Stimulated activated CD4-positive, alpha-beta T cell treated with anti-CD3 and anti-CD28 coated beads, Interleukin-15, amount 100 ng/mL, for 48 hours (primary cell): Measurements from ENCODE around the gene HNRNPCL1.
"Not testable (repeated sequence)": the region's sequence is repeated elsewhere in the genome, so short reads cannot be mapped to it uniquely, and the experiment has no call there.

Experiments
- DNase-seq, 2 donors: peaks; one replicate each; pipeline ENCODE4 v3.0.0-alpha.2; 2020; ENCODE audit warnings: low read depth in 2 of 2

HNRNPCL1 gene

DNA sequence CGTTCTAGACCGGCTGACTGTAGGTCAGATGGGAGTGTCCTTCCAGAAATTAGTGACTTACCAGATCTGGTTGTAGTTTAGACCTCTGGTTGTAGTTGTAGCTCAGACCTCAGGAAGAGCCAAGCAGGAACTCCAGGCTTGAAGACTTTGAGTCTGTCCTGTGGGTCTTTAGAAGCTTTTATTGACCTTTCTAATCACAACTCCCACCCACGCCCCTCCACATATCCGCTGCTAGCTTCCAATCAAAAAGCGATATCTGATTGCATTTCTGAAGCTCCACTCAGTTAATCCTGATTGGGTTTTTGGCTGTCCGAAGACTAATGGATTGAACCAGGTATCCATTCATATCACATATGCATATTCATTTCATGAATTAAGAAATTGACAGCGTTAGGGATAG is at the start of gene HNRNPCL1:
HNRNPCL1 (minus strand) TSS at position 101 of the 400 bp plus-strand sequence. CDS start 431 bp downstream, outside the sequence.
- not testable (repeated sequence) for DNase-seq

DNA sequence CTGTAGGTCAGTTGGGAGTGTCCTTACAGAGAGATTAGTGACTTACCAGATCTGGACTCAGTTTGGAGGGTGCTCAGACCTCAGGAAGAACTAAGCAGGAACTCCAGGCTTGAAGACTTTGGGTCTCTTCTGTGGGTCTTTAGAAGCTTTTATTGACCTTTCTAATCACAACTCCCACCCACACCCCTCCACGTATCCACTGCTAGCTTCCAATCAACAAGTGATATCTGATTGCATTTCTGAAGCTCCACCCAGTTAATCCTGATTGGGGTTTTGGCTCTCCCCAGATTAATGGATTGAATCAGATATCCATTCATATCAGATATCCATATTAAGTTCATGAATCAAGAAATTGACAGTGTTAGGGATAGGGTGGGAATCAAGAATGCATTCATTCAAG is 49.6 kb upstream of the HNRNPCL1 start, which contains the start of gene PRAMEF10:
PRAMEF10 (minus strand) TSS at position 101 of the 400 bp plus-strand sequence. CDS start 2,423 bp downstream, outside the sequence.
- not testable (repeated sequence) for DNase-seq

- not testable (repeated sequence) for DNase-seq
Measured at GRCh38 chr1:12886101-12886500, 37.6 kb upstream of the HNRNPCL1 start, which contains the start of gene PRAMEF4. TSS of gene PRAMEF4 (minus strand) at chr1:12886201. CDS start at chr1:12883394, 2,807 bp downstream.

GRCh38 chr1:12878453-12878852 is 29.9 kb upstream of the HNRNPCL1 start:
- not testable (repeated sequence) for DNase-seq

DNA sequence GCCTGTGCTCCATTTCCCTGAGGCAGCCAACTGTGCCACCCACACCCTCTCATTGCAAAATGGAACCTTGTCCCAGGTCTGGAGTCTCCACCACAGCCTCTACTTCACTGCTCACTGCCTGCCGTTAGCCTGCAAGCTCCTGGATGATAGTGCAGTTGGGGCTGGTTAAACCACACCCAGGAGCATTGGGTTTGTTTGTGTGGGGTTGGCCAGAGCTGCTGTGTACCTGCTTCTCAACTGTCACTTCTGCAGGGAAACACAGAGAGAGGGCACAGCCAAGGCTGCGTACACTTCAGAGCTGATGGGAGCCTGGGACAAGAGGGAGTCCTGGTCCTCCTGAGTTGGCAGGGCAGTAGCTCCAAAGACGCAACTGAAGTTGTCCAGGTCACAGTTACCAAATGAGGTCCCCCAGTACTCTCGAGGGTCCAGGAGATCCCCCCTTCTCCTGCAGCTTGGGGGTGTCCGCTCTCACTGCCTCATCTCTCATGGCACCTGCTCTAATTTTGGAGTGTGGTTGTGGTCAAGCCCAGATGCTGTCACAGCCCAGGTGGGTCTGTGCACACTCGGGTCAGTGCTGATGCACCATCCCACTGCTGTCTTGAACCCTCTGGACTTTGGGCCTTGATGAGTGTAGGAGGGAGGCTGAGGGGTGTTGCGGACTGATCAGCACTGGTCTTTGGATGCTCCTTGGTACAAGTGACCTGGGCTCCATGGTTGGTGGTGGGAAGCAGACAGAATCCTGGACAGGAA is 14.8 kb upstream of the HNRNPCL1 start:
- not testable (repeated sequence) for DNase-seq

DNA sequence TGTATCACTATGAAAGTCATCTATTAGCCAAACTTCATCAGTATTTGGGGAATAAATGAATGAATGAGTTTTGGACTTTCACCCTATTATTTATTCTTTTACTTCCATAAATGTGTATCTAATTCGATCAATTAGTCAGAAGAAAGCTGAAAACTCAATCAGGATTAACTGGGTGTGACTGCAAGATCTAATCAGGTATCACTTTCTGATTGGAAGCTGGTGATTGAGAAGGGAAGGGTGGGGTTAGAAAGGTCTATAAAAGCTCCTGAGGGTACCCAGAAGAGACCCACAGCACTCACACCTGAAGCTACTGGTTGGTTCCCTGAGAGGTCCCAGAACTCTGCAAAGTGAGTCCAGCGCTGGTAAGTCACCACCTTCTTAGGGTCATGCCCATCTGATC is 8.3 kb upstream of the HNRNPCL1 start, which contains the start of gene PRAMEF2:
PRAMEF2 (plus strand) TSS at position 301 of the 400 bp plus-strand sequence. CDS start 1,924 bp downstream, outside the sequence.
- DNase-seq, result not testable (repeated sequence)

- DNase-seq, result no peak
Measured at GRCh38 chr1:12851779-12852178, 3.3 kb upstream of the HNRNPCL1 start.

- not testable (repeated sequence) for DNase-seq
Measured at GRCh38 chr1:12833251-12833650, 15.3 kb downstream of the HNRNPCL1 start.

DNA sequence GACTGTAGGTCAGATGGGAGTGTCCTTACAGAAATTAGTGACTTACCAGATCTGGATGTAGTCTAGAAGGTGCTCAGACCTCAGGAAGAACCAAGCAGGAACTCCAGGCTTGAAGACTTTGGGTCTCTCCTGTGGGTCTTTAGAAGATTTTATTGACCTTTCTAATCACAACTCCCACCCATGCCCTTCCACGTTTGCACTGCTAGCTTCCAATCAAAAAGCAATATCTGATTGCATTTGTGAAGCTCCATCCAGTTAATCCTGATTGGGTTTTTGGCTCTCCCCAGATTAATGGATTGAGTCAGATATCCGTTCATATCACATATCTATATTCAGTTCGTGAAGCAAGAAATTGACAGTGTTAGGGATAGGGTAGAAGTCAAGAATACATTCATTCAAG is 17.2 kb downstream of the HNRNPCL1 start, which contains the start of gene PRAMEF11:
PRAMEF11 (minus strand) TSS at position 101 of the 400 bp plus-strand sequence. CDS start 2,621 bp downstream, outside the sequence.
- DNase-seq, result not testable (repeated sequence)

- not testable (repeated sequence) for DNase-seq
Measured at GRCh38 chr1:12819061-12819460, 29.5 kb downstream of the HNRNPCL1 start.

DNA sequence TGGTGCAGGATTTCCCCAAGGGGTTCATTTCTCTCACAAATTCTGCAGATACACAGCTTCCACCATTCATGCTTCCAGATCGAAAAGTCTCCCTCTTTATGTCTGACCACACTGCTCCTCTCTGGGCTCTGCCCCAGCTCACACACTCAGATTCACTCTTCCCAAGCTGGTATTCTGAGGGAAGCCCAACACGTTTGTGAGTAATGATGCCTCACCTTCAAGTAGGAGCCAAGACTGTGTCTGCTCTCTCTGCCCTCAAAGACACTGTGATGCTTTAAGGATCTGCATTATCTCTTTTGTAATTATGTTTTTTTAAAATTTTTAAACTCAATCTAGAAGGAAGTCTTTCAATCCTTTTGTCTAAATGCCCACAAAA is 37.1 kb downstream of the HNRNPCL1 start:
- no peak for DNase-seq

GRCh38 chr1:12810691-12811408 is 37.7 kb downstream of the HNRNPCL1 start:
- no peak for DNase-seq

- no peak for DNase-seq
Measured at GRCh38 chr1:12809933-12810332, 38.6 kb downstream of the HNRNPCL1 start.

- no peak for DNase-seq
Measured at GRCh38 chr1:12799730-12800129, 48.8 kb downstream of the HNRNPCL1 start.

DNA sequence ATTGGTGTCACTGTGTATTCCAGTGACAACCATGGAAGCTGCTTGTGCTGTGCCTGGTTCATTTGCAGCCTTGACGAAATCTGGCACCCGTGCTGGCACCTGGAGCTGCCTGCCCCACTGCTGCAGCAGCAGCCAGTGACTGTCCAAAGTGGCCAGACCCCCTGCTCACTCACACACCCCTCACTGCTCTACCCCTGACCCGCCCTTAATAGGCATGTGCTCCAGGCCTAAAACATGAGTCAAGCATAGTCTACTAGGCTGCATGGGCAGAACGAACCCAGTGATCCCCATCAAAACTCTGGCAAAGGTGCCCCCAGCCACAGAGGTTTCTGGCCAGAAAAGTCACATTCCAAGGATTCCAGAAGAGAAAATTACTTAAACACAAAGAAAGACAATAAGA is 49.6 kb downstream of the HNRNPCL1 start:
- DNase-seq, result no peak
